Neuronal stem cell (in vitro differentiated cells): Measurements from ENCODE around the gene MARCHF9.
A peak's percentile ranks its signal among the peaks of the same experiment; 100 is the strongest.

ENCODE experiments used
- DNase-seq: peaks from one replicate; pipeline ENCODE4 v3.0.0-alpha.2; 2013; ENCODE audit warnings: low spot score
- H2AFZ ChIP-seq: one replicate; pipeline ENCODE4 v1.6.1; 2013; ENCODE audit warnings: mild to moderate bottlenecking, low read length, inconsistent platforms
- H2AK5ac ChIP-seq: 2 replicates; pipeline ENCODE4 v1.6.1; 2013; ENCODE audit warnings: low read depth, mild to moderate bottlenecking, inconsistent platforms, low read length, moderate library complexity, mixed read lengths
- H2BK120ac ChIP-seq: 2 replicates; pipeline ENCODE4 v1.6.1; 2013; ENCODE audit warnings: low read depth, mild to moderate bottlenecking, inconsistent platforms, low read length, moderate library complexity, mixed read lengths
- H2BK12ac ChIP-seq: one replicate; pipeline ENCODE4 v1.6.1; 2013; ENCODE audit warnings: low read length, inconsistent platforms
- H2BK15ac ChIP-seq: 2 replicates; pipeline ENCODE4 v1.6.1; 2013; ENCODE audit warnings: mild to moderate bottlenecking, low read length, inconsistent platforms, mixed read lengths
- H2BK5ac ChIP-seq: one replicate; pipeline ENCODE4 v1.6.1; 2013; ENCODE audit warnings: inconsistent platforms, mild to moderate bottlenecking, low read length, moderate library complexity
- H3K14ac ChIP-seq: one replicate; pipeline ENCODE4 v1.6.1; 2013; ENCODE audit warnings: low read length, inconsistent platforms
- H3K18ac ChIP-seq: 2 replicates; pipeline ENCODE4 v1.6.1; 2013; ENCODE audit warnings: low read length, inconsistent platforms
- H3K23ac ChIP-seq: 2 replicates; pipeline ENCODE4 v1.6.1; 2013; ENCODE audit warnings: low read depth, mild to moderate bottlenecking, mixed read lengths, low read length, inconsistent platforms; ENCODE audit not compliant: poor library complexity
- H3K27ac ChIP-seq: replicated peaks from 3 replicates; pipeline ENCODE4 v1.5.1; 2013; ENCODE audit warnings: low read length, inconsistent platforms
- H3K27me3 ChIP-seq, 3 experiments: 2 replicates each; pipeline ENCODE4 v1.6.1; 2013; ENCODE audit warnings: low read length in 3 of 3, mild to moderate bottlenecking in 2 of 3, inconsistent platforms in 1 of 3, low read depth in 1 of 3, mixed read lengths in 1 of 3, moderate library complexity in 1 of 3; ENCODE audit not compliant: control insufficient read depth in 3 of 3, insufficient read depth in 3 of 3
- H3K36me3 ChIP-seq, 2 donors: replicated peaks in 1 of 2; 2 replicates each; pipeline ENCODE4 v1.6.1; 2013; ENCODE audit warnings: low read length in 2 of 2; ENCODE audit not compliant: control insufficient read depth in 2 of 2, insufficient read depth in 2 of 2
- H3K4ac ChIP-seq: 2 replicates; pipeline ENCODE4 v1.6.1; 2013; ENCODE audit warnings: inconsistent platforms, mild to moderate bottlenecking, low read length, moderate library complexity
- H3K4me1 ChIP-seq, 2 donors: 1 replicate in 1 of 2; 2 replicates in 1 of 2; pipeline ENCODE4 v1.6.1; 2013; ENCODE audit warnings: low read length in 2 of 2, low read depth in 1 of 2; ENCODE audit not compliant: control insufficient read depth in 2 of 2, insufficient read depth in 1 of 2
- H3K4me2 ChIP-seq: one replicate; pipeline ENCODE4 v1.6.1; 2013; ENCODE audit warnings: mild to moderate bottlenecking, low read length, inconsistent platforms; ENCODE audit not compliant: insufficient read depth, poor library complexity, severe bottlenecking
- H3K4me3 ChIP-seq, 2 donors: 2 replicates each; pipeline ENCODE4 v1.5.1; 2013; ENCODE audit warnings: low read length in 2 of 2, mild to moderate bottlenecking in 2 of 2, inconsistent platforms in 1 of 2, moderate library complexity in 1 of 2
- H3K79me1 ChIP-seq: one replicate; pipeline ENCODE4 v1.6.1; 2013; ENCODE audit warnings: low read depth, mild to moderate bottlenecking, inconsistent platforms, low read length, moderate library complexity
- H3K9ac ChIP-seq: one replicate; pipeline ENCODE4 v1.6.1; 2013; ENCODE audit warnings: mild to moderate bottlenecking, low read depth, low read length, inconsistent platforms; ENCODE audit not compliant: poor library complexity
- H3K9me3 ChIP-seq, 2 donors: replicated peaks in 1 of 2; 2 replicates each; pipeline versions ENCODE3 to v1.6.1; 2013; ENCODE audit warnings: low read length in 2 of 2, mild to moderate bottlenecking in 2 of 2, inconsistent platforms in 1 of 2, low read depth in 1 of 2, mixed read lengths in 1 of 2, moderate library complexity in 1 of 2; ENCODE audit not compliant: control insufficient read depth in 2 of 2, insufficient read depth in 1 of 2
- H4K8ac ChIP-seq: one replicate; pipeline ENCODE4 v1.6.1; 2013; ENCODE audit warnings: low read depth, mild to moderate bottlenecking, inconsistent platforms, low read length, moderate library complexity
- H4K91ac ChIP-seq: one replicate; pipeline ENCODE4 v1.6.1; 2013; ENCODE audit warnings: low read length, low read depth, mild to moderate bottlenecking, inconsistent platforms; ENCODE audit not compliant: poor library complexity
- WGBS, 2 donors: extraction: QIAGEN DNeasy Blood & Tissue Kit; methylation state at CpG; one replicate each; pipeline ENCODE4 v1.1.7; 2013; ENCODE audit warnings: missing lambda C conversion rate in 2 of 2, mixed read lengths in 1 of 2; ENCODE audit not compliant: insufficient read length in 2 of 2, insufficient replicate concordance in 1 of 2; ENCODE audit errors: extremely low coverage in 2 of 2; 5-methylcytosine and 5-hydroxymethylcytosine counted together

Gene MARCHF9

DNA sequence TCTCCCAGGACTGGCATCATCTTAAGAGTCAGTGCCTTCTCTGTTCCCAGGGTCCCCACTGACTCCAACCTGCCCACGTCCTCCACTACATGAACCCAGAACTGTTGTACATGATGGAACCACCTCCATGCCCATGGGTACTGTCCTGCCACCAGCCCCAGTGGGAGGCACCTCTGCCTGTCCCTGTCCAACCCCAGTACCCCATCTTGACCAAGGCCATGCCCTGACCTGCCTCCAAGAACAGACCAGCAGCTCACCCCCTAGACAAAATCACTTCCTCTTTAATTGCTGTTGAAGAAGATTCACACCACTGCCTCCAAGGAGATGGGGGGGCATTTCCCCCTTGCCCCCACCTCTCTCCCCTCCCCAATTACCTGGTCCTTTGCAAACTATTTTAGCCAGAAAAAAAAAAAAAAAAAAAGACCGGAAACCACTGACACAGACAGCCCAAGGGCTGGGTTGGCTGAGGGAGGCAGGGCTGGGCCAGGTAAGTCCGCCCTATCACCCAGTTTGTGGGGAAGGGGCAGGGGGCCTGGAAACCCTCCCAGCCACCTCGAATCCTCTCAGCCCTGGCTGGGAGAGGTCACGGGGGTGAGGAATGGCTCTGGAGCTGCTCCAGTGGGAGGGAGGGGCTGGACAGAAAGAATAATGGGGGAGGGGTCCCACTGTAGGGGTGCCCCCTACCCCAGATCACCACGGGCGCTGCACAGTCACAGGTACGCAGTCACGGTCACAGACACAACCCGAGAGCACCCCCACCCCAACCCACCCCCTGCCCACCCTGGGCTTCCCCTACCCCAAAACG lies 29.8 kb upstream of the MARCHF9 start:
- H3K14ac ChIP-seq: no peak overlapping the region
- no peak overlapping the region for H2BK120ac ChIP-seq
- H3K27ac ChIP-seq: no peak overlapping the region
- no peak overlapping the region for H3K4me3 ChIP-seq
- H3K4me2 ChIP-seq: no peak overlapping the region
- peak overlapping the region; percentile 26 for H3K23ac ChIP-seq
- no peak overlapping the region for H3K18ac ChIP-seq
- no peak for DNase-seq
- H3K4ac ChIP-seq: no peak overlapping the region
- no CpG with 5 or more reads among the region's 11 CpGs for WGBS, 2 donors
- no peak overlapping the region for H4K8ac ChIP-seq
- no peak overlapping the region for H4K91ac ChIP-seq
- peaks cover 0 to 57% (median 18%) of the 10 kb centered on the region in 3 experiments for H3K27me3 ChIP-seq
- H3K9ac ChIP-seq: no peak overlapping the region
- peaks cover 5 to 50% of the 10 kb centered on the region in 2 donors for H3K36me3 ChIP-seq
- H2BK12ac ChIP-seq: no peak overlapping the region
- H2AK5ac ChIP-seq: no peak overlapping the region
- no peaks in the 10 kb centered on the region for H3K79me1 ChIP-seq
- H2BK5ac ChIP-seq: no peak overlapping the region
- no peak overlapping the region for H2BK15ac ChIP-seq
- H3K9me3 ChIP-seq: peaks cover 0 to 3% of the 10 kb centered on the region in 2 donors
- no peak overlapping the region for H2AFZ ChIP-seq
- H3K4me1 ChIP-seq: peaks cover 0 to 7% of the 10 kb centered on the region in 2 donors

DNA sequence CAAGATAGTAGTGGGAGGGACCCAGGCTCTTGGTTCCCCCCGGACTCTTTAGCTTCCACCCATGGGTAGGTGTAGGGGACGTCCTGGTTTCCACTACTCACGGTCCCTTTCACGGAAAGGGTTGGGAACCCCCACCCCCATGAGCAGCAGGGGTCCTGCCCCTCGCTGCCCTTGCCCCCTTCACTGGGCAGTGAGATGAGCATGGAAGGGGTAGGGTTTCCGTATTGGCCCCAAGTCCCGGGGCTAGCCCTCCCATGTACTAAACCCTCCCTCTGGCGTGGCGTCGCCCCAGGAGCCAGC lies 29.1 kb upstream of the MARCHF9 start:
- Histone ChIP-seq H3K27ac (no peak overlapping the region), H3K9ac (no peak overlapping the region), H2BK120ac (no peak overlapping the region), H3K4ac (no peak overlapping the region), H3K18ac (peak overlapping the region; percentile 73), H4K91ac (no peak overlapping the region), H3K27me3 (peaks cover 0 to 63% (median 18%) of the 10 kb centered on the region in 3 experiments), H3K79me1 (no peaks in the 10 kb centered on the region), H3K14ac (no peak overlapping the region), H3K4me3 (peak overlapping the region in 1 of 2 donors; percentile 36), H3K4me2 (no peak overlapping the region), H2BK12ac (no peak overlapping the region), H3K36me3 (peaks cover 0 to 50% of the 10 kb centered on the region in 2 donors), H3K23ac (no peak overlapping the region), H2AK5ac (peak overlapping the region; percentile 46), H2AFZ (no peak overlapping the region), H2BK5ac (no peak overlapping the region), H4K8ac (no peak overlapping the region), H3K9me3 (peaks cover 0 to 3% of the 10 kb centered on the region in 2 donors), H3K4me1 (peaks cover 0 to 7% of the 10 kb centered on the region in 2 donors), H2BK15ac (peak overlapping the region; percentile 84)
- no CpG with 5 or more reads among the region's 10 CpGs for WGBS, 2 donors
- DNase-seq: no peak

DNA sequence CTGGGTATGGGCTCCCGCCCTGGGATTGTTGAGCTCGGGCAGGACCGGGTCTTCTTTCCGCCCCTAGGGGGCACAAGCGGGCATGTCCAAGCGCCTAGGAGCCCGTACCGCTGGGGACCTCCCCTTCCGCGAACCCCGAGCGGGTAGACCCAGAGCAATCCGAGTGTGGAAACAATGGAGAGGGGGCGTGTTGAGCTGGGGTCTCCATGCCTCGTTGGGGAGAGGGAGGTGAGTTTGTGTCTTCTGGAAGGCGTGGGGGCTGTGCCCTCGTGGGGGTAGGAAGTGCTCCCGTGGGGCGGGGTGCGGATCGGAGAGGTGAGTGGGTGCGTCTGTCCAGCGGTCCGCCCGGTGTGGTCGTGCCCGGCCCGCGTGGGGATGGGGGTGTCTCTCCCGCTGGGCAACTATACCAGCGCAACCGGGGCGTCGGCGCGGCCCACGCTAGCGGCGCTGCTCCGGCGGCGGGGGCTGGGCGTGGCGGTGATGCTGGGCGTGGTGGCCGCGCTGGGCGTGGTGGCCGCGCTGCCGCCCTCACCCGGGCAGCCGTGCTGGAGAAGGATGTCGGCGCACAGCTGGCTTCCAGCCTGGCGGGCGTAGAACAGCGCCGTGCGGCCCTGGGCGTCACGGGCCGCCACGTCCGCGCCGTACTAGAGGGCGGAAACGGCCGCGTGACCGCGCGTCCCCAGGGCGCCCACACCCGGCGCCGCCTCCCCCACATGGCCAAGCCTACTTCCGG lies 28.6 kb upstream of the MARCHF9 start:
- H3K18ac ChIP-seq: peak overlapping the region; percentile 75
- no peak overlapping the region for H2AFZ ChIP-seq
- H2BK5ac ChIP-seq: peak overlapping the region; percentile 45
- no peaks in the 10 kb centered on the region for H3K79me1 ChIP-seq
- peak overlapping the region; percentile 97 for H4K8ac ChIP-seq
- H3K27ac ChIP-seq: no peak overlapping the region
- DNase-seq: peak; percentile 78
- no peak overlapping the region for H4K91ac ChIP-seq
- peak overlapping the region; percentile 57 for H3K23ac ChIP-seq
- H3K4me1 ChIP-seq: peaks cover 0 to 7% of the 10 kb centered on the region in 2 donors
- no peak overlapping the region for H2BK120ac ChIP-seq
- no peak overlapping the region for H2BK12ac ChIP-seq
- peak overlapping the region; percentile 46 for H2AK5ac ChIP-seq
- peak overlapping the region; percentile 30 for H2BK15ac ChIP-seq
- H3K4ac ChIP-seq: no peak overlapping the region
- peak overlapping the region in 1 of 2 donors; percentile 79 for H3K4me3 ChIP-seq
- peaks cover 0 to 50% of the 10 kb centered on the region in 2 donors for H3K36me3 ChIP-seq
- H3K27me3 ChIP-seq: peaks cover 0 to 68% (median 18%) of the 10 kb centered on the region in 3 experiments
- WGBS, 2 donors: no CpG with 5 or more reads among the region's 79 CpGs
- H3K14ac ChIP-seq: peak overlapping the region; percentile 23
- H3K9ac ChIP-seq: peak overlapping the region; percentile 85
- H3K4me2 ChIP-seq: peak overlapping the region; percentile 99
- H3K9me3 ChIP-seq: peaks cover 0 to 3% of the 10 kb centered on the region in 2 donors
